ENCODE measurements around the gene OSR1. TPM values are rescaled to one million over a fixed set of nuclear protein-coding genes. Genes with fewer than 3 reads are reported as not detected.

Gene OSR1
- total RNA-seq, 1 experiment from 2014 or later, result 2.6 TPM

- ATAC-seq (no peak), DNase-seq (ENCODE audit: low read depth, low spot score) (no peak)
- Histone ChIP-seq H3K9me3 (ENCODE audit: control insufficient read depth in 1 of 2, insufficient read depth in 1 of 2, low read depth in 1 of 2, low read length in 2 of 2) (no peaks in the 10 kb centered on the region), H4K20me1 (ENCODE audit: insufficient read depth) (no peaks in the 10 kb centered on the region; the same call in 1 of the 2 replicates), H3K79me2 (ENCODE audit: insufficient read depth, low read length) (no peaks in the 10 kb centered on the region), H2AFZ (ENCODE audit: low read depth, low read length, poor library complexity, severe bottlenecking) (no peak overlapping the region), H3K27ac (ENCODE audit: low read depth, low read length) (no peak overlapping the region), H3K27me3 (ENCODE audit: insufficient read depth, low read length) (no peaks in the 10 kb centered on the region), H3K4me2 (ENCODE audit: low read length) (no peak overlapping the region), H3K9me2 (ENCODE audit: insufficient read depth) (no peaks in the 10 kb centered on the region), H3K4me1 (ENCODE audit: control insufficient read depth in 1 of 2, insufficient read depth in 2 of 2, low read length in 2 of 2) (no peaks in the 10 kb centered on the region), H3K4me3 (replicated peaks in 1 of 2; ENCODE audit: low read depth in 1 of 2, low read length in 2 of 2) (no peak overlapping the region), H3K36me3 (ENCODE audit: control insufficient read depth in 1 of 2, insufficient read depth in 2 of 2, low read length in 2 of 2) (no peaks in the 10 kb centered on the region), H3K9ac (ENCODE audit: low read length) (no peak overlapping the region)
- POLR2A ChIA-PET, result no interaction called here
- CTCF ChIA-PET, result no interaction called here
- BruUV-seq (replicated peaks), result no TSS peak
- TF ChIP-seq ATF3 (IDR thresholded peaks at IDR 0.05), result no peak
- TF ChIP-seq EZH2phosphoT487 (IDR thresholded peaks at IDR 0.05; ENCODE audit: borderline replicate concordance), result no peak
- no peak for TF ChIP-seq EZH2 (IDR thresholded peaks at IDR 0.05)
- no peak for TF ChIP-seq CEBPB (IDR thresholded peaks at IDR 0.05; ENCODE audit: low read depth)
- TF ChIP-seq EGR1 (IDR thresholded peaks at IDR 0.05; ENCODE audit: low read depth), result no peak
- TF ChIP-seq ZFX (IDR thresholded peaks at IDR 0.05), result no peak
- no peak for TF ChIP-seq CBX3 (IDR thresholded peaks at IDR 0.05; ENCODE audit: low read depth)
- no peak for TF ChIP-seq REST (IDR thresholded peaks at IDR 0.05; ENCODE audit: low read depth)
- TF ChIP-seq TCF7L2 (IDR thresholded peaks at IDR 0.05; ENCODE audit: borderline replicate concordance, extremely low read depth, insufficient read depth, insufficient read length), result no peak
- no peak for TF ChIP-seq SP1 (IDR thresholded peaks at IDR 0.05; ENCODE audit: low read depth)
- no peak for TF ChIP-seq POLR2A (IDR thresholded peaks at IDR 0.05; ENCODE audit: borderline replicate concordance, extremely low read depth, insufficient read depth, insufficient read length)
- no peak for TF ChIP-seq SIN3A (IDR thresholded peaks at IDR 0.05; ENCODE audit: low read depth)
- TF ChIP-seq ZBTB33 (IDR thresholded peaks at IDR 0.05; ENCODE audit: extremely low read depth, insufficient replicate concordance, low read length), result no peak
- no peak for TF ChIP-seq RAD21 (IDR thresholded peaks at IDR 0.05; ENCODE audit: low read depth)
- RAD21 ChIA-PET (ENCODE audit: low non-redundant PET in 1 of 2, low total read pairs in 2 of 2, uncharacterized antibody in 2 of 2, unreplicated experiment in 2 of 2), result no interaction called here
- intact Hi-C loops (cut with micrococcal nuclease), result no loop called here
These were observed 21.6 kb downstream of the OSR1 start for GRCh38 chr2:19336781-19337180.

Data from HCT116 (cell line).